ENCODE results near the gene B3GALT6.

Gene B3GALT6

GRCh38 chr1:1232796-1233566 is 944 bp downstream of the B3GALT6 start:
- no peak for DNase-seq

GRCh38 chr1:1233567-1233892 is 1.5 kb downstream of the B3GALT6 start:
- no peak for DNase-seq

DNA sequence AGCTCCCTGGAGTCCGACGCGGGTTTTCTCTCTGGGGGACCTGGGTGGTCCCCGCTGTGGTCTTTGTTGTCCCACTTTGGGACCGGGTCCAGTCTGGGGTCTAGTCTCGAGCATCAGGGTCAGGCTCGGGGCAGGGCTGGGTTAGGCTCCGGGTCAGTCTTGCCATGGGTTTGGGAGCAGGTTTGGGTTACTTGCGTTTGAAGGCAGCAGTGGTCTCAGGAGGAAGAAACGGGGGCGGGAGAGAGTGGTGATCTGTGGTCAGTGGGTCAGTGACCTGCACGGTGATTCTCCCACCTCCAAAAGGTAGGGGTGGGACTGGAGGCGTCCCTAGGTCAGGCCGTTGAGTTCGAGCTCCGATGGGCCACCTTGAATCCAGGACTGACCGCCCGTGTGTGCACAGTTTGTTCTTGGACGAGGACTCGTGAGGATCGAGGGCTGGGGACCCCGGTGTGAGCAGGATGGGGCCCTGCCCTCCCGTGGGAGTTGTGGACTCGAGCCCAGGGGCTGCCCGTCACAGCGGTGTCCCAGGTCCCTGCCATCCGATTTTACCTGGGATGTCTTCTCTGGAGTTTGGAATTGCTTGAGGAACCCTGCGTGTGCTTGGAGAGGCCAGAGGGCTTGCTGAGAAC is 2.3 kb downstream of the B3GALT6 start:
- DNase-seq, result no peak

DNA sequence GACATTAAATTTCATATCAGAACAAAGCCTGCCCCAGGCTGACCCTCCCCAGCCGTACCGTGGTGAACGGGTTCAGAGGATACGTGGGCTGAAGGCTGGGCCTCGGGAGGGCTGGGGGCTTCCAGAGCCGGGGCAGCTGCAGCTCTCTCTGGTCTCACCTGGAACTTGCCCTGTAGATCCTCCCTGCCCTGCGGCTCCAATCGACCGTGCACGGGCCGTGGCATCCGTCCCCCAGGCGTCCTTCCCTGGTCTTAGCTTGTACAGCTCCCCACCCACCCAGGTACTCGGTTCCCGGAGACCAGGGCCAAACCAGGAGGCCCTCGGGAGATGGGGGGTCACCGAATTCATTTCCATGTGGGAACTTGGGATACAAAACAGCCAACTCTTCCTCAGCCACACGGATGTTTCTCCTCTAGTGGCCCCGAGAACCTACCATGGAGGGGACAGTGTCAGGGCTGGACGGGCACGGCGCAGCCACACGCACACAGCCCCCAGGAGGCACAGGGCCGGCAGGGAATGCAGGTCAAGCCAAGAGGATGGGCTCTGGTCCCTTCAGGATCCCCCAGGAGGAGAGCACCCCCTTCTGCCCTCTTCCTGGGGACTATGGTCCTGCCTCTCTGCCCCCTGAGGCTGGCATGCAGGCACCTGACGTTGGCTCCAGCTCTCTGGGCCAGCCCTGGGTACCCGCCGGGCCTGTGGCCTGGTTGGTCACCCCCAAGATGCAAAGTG is 3.1 kb downstream of the B3GALT6 start:
- DNase-seq, result no peak

GRCh38 chr1:1236176-1236763 is 4.2 kb downstream of the B3GALT6 start:
- DNase-seq, result no peak

DNA sequence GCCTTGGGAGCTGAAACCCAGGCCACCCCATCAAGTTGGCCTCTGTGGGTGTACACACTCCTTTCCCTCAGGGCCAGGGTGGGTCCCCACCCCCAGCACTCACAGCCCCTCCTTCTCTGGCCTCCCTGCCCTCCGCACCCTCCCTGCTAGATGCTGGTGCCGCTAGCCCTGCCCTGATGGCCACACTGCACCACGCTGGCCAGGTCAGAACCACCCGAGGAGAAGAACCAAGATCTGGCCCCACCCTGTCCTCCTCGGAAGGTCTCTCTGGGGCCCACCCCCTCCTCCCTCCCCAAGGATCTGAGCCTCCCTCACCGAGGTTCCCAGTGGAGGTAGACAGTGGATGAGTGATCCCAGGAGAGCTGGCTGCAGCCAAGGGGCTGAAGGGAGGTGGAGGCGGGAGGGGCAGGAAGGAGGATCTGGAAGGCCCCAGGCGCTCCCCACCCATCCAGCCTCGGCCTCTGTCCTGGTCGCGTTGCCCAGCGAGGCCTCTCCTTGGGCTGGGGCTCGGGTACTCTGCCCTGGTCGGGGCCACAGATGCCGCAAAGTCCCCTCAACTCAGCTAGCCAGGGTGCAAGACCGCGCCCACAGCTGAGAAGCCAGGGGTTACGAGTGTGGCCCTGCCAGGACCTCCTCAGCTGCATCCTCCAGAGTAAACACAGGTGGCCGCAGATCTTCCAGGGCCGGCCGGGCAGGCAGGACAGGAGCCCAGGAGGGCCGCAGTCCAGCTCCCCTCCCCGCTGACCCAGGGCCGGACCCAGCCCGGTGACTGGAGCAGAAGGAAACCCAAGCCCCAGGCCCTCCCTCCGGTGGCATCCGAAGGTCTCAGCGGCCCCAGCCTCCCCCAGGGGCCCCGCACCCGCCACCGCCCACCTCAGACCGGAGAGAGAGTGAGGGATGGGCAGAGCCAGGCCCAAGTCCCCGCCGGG is 5.2 kb downstream of the B3GALT6 start:
- no peak for DNase-seq

DNA sequence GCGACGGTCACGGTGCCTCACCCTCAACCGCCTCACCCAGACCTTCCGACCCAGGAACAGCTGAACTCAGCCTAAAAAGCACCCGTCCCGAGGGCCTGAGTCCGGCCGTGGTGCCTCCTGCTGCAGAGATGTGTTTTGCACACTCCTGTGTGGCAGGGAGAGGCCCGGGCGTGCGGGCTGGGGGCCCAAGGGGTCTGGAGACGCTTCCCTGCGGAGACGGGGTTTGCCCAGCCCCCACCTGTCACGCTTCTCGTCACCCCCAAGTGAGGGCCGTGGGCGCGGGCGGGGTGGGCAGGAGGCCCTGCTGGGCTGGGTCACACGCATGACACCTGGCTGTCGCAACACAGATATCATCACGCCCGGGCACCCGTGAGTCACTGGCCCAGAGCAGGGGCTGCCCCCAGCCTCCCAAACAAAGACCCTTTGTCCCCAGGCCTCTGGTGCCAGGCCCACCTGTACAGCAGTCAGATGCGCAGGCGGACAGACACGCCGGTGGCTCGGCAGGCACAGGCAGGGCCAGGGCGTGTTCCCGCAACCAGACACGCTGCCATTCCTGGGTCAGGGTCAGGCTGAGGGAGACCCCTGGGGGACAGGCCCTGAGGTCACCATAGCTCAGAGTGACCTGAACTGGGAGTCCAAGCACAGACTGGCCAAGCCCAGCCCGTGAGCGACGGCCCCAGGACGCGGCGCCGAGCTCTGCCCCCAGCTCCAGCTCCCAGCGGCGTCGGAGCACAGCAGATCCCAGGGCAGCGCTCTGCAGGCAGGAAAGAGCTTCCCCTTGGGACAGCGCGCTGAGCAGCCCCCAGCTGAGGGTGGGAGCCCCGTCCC is 6.1 kb downstream of the B3GALT6 start:
- DNase-seq, result no peak

DNA sequence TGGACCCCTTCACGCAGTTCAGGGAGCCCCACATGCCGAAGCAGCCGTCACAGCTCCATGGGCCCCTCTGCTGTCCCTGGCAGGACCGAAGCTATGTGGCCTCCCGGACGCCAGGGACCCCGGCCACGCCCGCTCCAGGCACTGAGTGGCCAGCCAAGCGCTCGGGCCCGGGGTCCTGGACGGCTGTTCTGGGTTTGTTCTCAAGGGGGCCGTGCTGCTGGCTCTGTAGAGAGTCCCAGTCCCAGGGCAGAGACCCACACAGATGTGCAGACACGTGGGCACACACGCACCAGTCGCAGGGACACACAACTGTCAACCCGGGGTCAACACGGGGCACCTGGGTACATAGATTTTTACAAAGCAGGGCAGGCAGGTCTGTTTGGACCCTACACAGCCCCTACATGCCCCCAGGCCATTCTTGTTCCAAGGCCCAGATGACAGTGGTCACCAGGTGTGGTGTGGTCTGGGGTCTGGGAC is 6.7 kb downstream of the B3GALT6 start:
- DNase-seq, result no peak

DNA sequence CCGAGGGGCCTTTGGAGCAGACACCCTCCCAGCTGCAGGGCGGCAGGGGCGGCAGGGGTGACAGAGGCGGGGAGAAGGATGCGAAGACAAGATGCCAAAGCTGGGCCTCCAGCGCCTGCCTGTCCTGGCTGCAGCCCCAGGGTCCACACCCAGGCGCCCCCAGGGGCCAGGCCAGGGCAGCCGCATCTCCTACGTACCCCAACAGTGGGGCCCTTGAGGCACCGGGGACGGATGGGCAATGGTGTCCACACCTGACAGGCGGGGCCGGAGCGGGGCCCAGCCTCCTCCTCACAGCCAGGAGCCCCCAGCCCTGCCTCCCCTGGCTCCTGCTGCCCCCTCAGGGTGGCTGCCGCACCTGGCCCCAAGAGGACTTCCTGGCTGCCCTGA is 7.2 kb downstream of the B3GALT6 start:
- DNase-seq, result no peak

DNA sequence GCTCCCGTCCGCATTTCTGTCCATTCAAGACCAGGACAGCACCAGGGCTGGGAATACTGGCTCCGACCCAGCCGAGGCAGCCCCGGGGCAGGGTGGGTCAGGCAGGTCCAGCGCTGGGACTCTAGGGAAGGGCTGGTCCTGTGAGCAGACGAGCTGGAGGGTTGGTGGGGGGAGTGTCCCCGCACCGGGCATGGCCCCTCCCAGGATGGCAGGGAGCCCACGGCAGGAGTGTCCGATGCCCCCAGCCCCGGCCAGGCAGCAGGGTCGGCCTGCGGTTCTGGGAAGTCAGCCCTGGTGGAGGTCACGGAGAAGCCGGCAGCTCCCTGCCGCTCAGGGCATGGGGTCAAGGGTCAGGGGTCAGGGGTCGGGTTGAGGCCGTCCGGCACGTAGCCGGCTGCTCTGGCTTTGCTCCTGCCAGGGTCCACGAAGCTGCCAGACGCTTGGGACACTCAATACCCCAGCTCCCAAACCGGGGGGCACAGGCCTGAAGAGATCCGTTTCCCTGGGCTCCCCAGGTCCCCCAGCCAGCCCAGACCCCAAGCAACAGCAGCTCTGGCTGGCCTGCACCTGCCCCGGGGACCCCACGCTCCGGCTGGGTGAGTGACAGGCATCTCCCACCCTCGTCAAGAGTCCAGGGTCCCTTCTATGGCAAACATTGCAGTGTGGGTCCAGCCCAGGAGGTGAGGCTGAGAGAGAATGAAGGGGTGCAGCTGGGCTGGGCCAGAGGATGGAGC is 7.7 kb downstream of the B3GALT6 start:
- no peak for DNase-seq

- DNase-seq, result no peak
These were observed 8.3 kb downstream of the B3GALT6 start for GRCh38 chr1:1240348-1240732.

- no peak for DNase-seq
These were observed 9.0 kb downstream of the B3GALT6 start for GRCh38 chr1:1240822-1241587.

- no peak for DNase-seq
These were observed 9.7 kb downstream of the B3GALT6 start for GRCh38 chr1:1241588-1242219.

DNA sequence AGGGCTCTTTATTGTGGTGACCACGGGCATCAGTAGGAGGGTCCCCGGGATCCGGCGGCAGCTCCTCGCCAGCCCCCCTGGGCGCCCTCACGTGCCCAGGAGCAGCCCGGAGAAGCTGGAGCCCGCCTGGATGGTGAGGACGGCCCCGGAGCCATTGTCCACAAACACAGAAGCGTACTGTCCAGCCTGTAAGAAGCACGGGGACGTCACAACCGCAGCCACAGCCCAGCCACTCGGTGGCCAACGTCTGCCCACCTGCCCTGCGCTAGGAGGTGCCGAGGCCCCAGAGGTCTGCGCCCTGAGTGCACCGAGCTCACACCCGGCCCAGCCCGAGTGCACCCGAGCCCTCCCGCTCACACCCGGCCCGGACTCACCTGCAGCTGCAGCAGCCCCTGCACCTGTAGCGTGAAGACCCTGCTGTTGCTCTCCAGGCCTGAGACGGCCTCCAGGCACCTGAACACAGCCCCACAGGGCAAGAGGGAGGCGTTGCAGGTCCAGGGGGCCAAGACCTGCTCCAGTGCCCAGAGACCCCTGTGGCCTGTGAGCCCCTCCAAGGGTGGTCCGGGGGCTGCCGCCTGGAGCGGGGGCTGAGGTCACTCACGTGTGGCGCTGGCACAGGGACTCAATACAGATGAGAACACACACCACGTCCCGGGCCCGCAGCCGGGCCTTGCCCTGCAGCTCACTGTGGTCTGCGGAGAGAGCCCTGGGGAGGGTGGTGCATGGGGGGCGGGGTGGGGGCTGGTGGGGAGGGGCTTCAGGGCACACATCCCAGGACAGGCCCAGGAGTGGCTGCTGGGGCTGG is 10.6 kb downstream of the B3GALT6 start:
- DNase-seq, result no peak

DNA sequence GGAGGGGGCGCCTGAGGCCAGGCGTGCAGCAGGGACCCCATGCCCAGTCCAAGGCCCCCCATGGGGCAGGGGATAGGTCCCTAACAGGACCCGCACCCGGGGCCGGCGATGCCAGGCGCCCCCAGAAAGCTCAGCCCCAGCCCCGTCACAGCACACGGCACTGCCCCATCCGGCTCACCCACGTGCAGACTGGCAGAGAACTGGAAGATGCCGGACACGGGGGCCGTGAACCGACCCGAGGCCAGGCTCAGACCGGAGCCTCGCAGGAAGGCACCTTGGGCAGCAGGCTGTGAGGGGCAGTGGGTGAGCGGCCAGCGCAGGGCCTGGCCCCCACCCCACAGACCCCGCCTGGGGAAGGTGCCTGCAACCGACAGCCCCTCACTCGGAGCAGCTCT is 11.2 kb downstream of the B3GALT6 start:
- no peak for DNase-seq

- no peak for DNase-seq
These were observed 11.8 kb downstream of the B3GALT6 start for GRCh38 chr1:1243807-1244191.

DNA sequence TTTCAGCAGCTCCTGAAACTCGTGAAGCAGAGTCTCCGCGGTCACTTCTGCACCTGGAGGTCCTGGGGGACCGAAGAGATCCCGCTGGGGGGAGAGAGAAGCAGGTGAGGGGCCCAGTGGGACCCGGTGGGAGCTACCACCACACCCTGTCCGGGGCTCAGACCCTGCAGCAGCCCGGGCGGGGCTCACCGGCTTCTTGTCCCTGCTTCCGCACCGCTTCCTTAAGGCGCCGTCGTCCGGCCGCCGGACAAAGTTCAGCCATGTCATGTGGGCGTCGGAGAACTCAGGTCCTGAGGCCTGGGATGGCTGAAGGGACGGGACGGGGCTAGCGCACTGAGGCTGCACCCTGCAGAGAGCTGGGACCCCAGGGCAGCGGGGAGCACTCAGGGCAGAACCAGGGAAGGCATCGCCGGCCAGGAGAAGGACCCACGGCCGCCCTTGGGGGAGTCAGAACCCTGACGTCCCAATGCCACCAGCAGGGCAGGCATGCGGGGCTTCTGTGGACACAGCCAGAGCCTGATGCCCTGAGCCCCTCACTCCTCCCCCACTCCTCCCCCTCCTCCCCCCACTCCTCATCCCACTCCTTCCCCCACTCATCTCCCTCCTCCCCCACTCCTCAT is 12.3 kb downstream of the B3GALT6 start:
- DNase-seq, result no peak

DNA sequence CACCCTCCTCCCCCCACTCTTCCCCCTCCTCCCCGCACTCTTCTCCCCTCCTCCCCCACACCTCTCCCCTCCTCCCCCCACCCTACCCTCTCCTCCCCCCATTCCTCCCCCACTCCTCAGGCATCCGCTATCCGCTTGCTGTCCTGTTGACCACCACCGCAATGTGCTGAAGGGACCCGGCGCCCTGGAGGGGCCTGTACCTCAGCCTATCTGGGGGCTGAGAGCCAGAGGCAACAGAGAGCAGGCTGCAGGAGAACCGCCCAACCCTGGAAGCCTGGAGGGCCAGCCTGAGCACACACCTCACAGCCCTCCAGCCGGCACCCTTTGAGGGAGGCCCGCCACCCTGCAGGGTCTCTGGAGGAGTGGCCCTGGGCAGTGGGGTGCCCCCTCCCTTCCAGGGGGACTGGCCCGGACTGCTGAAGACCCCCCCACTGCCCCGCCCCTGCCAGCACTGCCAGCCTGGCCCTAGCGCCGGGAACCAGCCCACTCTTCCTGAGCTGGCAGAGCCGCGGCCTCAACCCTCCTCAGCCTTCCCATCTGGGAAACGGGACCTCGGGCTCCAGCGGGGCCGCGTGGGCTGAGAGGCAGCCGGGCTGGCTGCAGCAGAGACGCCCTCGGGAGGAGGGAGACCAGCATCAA is 13.3 kb downstream of the B3GALT6 start:
- no peak for DNase-seq
